ENCODE data around the gene ALG9. TPM values are rescaled to one million over a fixed set of nuclear protein-coding genes. Genes with fewer than 3 reads are reported as not detected.
A peak's percentile ranks its signal among the peaks of the same experiment; 100 is the strongest.

ALG9 gene
- total RNA-seq, 1 experiment from 2014 or later, result 24.7 TPM

GRCh38 chr11:111882202-111882601 lies 10.8 kb upstream of the ALG9 start:
- DNase-seq (ENCODE audit: low spot score), result no peak

GRCh38 chr11:111879637-111879960 lies 8.2 kb upstream of the ALG9 start:
- no peak for DNase-seq (ENCODE audit: low spot score)

- peak; percentile 88 for DNase-seq (ENCODE audit: low spot score)
Measured at GRCh38 chr11:111878849-111879636, 7.7 kb upstream of the ALG9 start, which contains the start of the genes CFAP68 and FDXACB1. TSS of gene CFAP68 (plus strand) at chr11:111879541. CDS start at chr11:111879561, 20 bp downstream. TSS of gene FDXACB1 (minus strand) at chr11:111879165. CDS start at chr11:111879132, 33 bp downstream.

GRCh38 chr11:111878385-111878848 lies 7.0 kb upstream of the ALG9 start:
- DNase-seq (ENCODE audit: low spot score), result peak; percentile 18

GRCh38 chr11:111871693-111872161 lies 346 bp upstream of the ALG9 start:
- DNase-seq (ENCODE audit: low spot score), result no peak

- no peak for DNase-seq (ENCODE audit: low spot score)
Measured at GRCh38 chr11:111870522-111870885, 877 bp downstream of the ALG9 start.

GRCh38 chr11:111870113-111870512 lies 1.3 kb downstream of the ALG9 start:
- no peak for DNase-seq (ENCODE audit: low spot score)

- DNase-seq (ENCODE audit: low spot score), result no peak
Measured at GRCh38 chr11:111860257-111860656, 11.1 kb downstream of the ALG9 start.

- no peak for DNase-seq (ENCODE audit: low spot score)
Measured at GRCh38 chr11:111855506-111855905, 15.9 kb downstream of the ALG9 start.

GRCh38 chr11:111852103-111852502 lies 19.3 kb downstream of the ALG9 start:
- no peak for DNase-seq (ENCODE audit: low spot score)

- DNase-seq (ENCODE audit: low spot score), result no peak
Measured at GRCh38 chr11:111851636-111852035, 19.7 kb downstream of the ALG9 start.

- DNase-seq (ENCODE audit: low spot score), result no peak
Measured at GRCh38 chr11:111851067-111851466, 20.3 kb downstream of the ALG9 start.

- no peak for DNase-seq (ENCODE audit: low spot score)
Measured at GRCh38 chr11:111849631-111850030, 21.8 kb downstream of the ALG9 start.

- peak; percentile 18 for DNase-seq (ENCODE audit: low spot score)
Measured at GRCh38 chr11:111846636-111847035, 24.7 kb downstream of the ALG9 start.

- DNase-seq (ENCODE audit: low spot score), result peak; percentile 5
Measured at GRCh38 chr11:111846063-111846462, 25.3 kb downstream of the ALG9 start.

- DNase-seq (ENCODE audit: low spot score), result no peak
Measured at GRCh38 chr11:111845276-111846028, 25.9 kb downstream of the ALG9 start.

- no peak for DNase-seq (ENCODE audit: low spot score)
Measured at GRCh38 chr11:111843661-111844060, 27.7 kb downstream of the ALG9 start.

GRCh38 chr11:111841370-111842053 lies 29.9 kb downstream of the ALG9 start:
- DNase-seq (ENCODE audit: low spot score), result peak; percentile 65

GRCh38 chr11:111840143-111840542 lies 31.2 kb downstream of the ALG9 start:
- no peak for DNase-seq (ENCODE audit: low spot score)

GRCh38 chr11:111838054-111838453 lies 33.3 kb downstream of the ALG9 start:
- no peak for DNase-seq (ENCODE audit: low spot score)

- no peak for DNase-seq (ENCODE audit: low spot score)
Measured at GRCh38 chr11:111837366-111837891, 34.0 kb downstream of the ALG9 start.

- no peak for DNase-seq (ENCODE audit: low spot score)
Measured at GRCh38 chr11:111836721-111837120, 34.7 kb downstream of the ALG9 start.

Data from A172 (cell line).